Breast epithelium (tissue), 3 donors: ENCODE measurements around the gene DUOXA2.

ENCODE experiments used
- CTCF ChIP-seq, 3 donors: fragments of 450-650 bp; IDR thresholded peaks; one replicate each; pipeline ENCODE4 v1.5.1; 2016 to 2017; ENCODE audit warnings: antibody characterized with exemption in 3 of 3, mild to moderate bottlenecking in 3 of 3, moderate library complexity in 3 of 3
- POLR2AphosphoS5 ChIP-seq, 3 donors: sonication (generic); formaldehyde crosslinking; IDR thresholded peaks; one replicate each; pipeline ENCODE4 v1.6.1; 2017; ENCODE audit warnings: antibody characterized with exemption in 3 of 3

- TF ChIP-seq CTCF (IDR thresholded peaks at IDR 0.05) (no peak), POLR2AphosphoS5 (IDR thresholded peaks at IDR 0.05) (no peak)
Measured at GRCh38 chr15:45143056-45143455, 28.9 kb downstream of the DUOXA2 start.
